HL-60 (cell line): Measurements from ENCODE around the gene CDH20.

Source experiments
- CTCF ChIP-seq: IDR thresholded peaks from one replicate; pipeline ENCODE4 v1.5.1; 2011; ENCODE audit warnings: low read length, control low read depth, inconsistent platforms; ENCODE audit not compliant: insufficient read depth
- POLR2AphosphoS5 ChIP-seq: IDR thresholded peaks from 2 replicates; pipeline ENCODE4 v1.6.1; 2012; ENCODE audit warnings: low read depth
- REST ChIP-seq: IDR thresholded peaks from 2 replicates; pipeline ENCODE4 v1.6.1; 2012; ENCODE audit warnings: low read depth; ENCODE audit not compliant: insufficient replicate concordance
- SPI1 ChIP-seq: IDR thresholded peaks from 2 replicates; pipeline ENCODE4 v1.6.1; 2012; ENCODE audit warnings: low read depth, mild to moderate bottlenecking, borderline replicate concordance

GRCh38 chr18:61295153-61295552 lies 38.1 kb upstream of the CDH20 start:
- no peak for TF ChIP-seq CTCF
- TF ChIP-seq POLR2AphosphoS5: no peak
- TF ChIP-seq SPI1: no peak
- TF ChIP-seq REST: no peak
